ENCODE data around the gene HSPA1B.
A peak's percentile ranks its signal among the peaks of the same experiment; 100 is the strongest.
"Not testable (repeated sequence)": the region's sequence is repeated elsewhere in the genome, so short reads cannot be mapped to it uniquely, and the experiment has no call there.

HSPA1B gene

DNA sequence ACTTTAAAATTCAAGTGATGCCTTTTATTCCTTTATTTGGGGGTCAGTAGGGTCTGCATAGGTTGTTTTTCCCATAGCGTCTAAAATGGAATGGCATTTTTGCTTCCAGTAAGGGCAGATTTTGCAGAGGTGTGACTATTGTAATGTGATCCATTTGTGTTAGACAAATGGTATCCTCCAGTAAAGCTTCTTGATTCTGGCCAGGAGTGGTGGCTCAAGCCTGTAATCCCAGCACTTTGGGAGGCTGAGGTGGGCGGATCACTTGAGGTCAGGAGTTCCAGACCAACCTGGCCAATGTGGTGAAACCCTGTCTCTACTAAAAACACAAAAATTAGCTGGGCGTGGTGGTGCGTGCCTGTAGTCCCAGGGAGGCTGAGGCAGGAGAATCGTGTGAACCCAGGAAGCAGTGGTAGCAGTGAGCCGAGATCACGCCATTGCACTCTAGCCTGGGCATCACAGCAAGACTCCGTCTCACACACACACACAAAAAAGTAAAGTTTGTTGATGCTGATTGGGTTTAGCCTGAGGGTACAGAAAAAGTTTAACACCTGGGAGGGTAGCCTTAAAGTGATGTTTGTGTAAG lies 9.5 kb upstream of the HSPA1B start:
- not testable (repeated sequence) for H3K27me3 ChIP-seq (ENCODE audit: control insufficient read depth in 1 of 2, insufficient read depth in 2 of 2, low read length in 2 of 2); H3K9me3 ChIP-seq (ENCODE audit: control insufficient read depth in 2 of 2, low read length in 2 of 2); H3K36me3 ChIP-seq (ENCODE audit: control insufficient read depth in 2 of 2, insufficient read depth in 2 of 2, low read length in 2 of 2)
- Histone ChIP-seq H3K9ac (ENCODE audit: low read length in 2 of 2) (peak overlapping the region in 1 of 2 donors; percentile 36), H3K27ac (ENCODE audit: low read length) (peak overlapping the region; percentile 58), H3K4me1 (ENCODE audit: control insufficient read depth, insufficient read depth, low read length) (peaks cover 23% of the 10 kb centered on the region), H3K4me3 (ENCODE audit: low read length in 2 of 2) (peak overlapping the region; percentile 71 to 80)

DNA sequence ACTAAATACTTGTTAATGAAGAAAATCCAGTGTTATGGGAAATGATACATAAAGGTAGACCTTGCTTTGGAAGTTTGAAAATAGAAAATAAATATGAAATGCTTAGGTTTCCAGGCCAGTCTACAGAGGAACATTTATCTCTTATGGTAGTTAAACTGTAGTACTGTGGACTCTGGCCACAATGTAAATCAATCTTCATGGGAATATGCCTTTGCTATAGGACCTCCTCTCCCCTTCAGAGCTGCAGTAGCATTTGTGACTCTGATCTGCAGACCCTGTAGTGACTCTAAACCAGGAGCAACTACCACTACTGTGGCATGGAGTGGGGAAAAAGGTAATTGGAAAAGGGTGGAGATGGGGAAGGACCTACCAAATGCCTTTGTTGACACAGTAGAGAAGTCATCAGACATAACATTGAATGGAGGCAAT lies 7.7 kb upstream of the HSPA1B start:
- peaks cover 24% of the 10 kb centered on the region for H3K4me1 ChIP-seq (ENCODE audit: control insufficient read depth, insufficient read depth, low read length)

DNA sequence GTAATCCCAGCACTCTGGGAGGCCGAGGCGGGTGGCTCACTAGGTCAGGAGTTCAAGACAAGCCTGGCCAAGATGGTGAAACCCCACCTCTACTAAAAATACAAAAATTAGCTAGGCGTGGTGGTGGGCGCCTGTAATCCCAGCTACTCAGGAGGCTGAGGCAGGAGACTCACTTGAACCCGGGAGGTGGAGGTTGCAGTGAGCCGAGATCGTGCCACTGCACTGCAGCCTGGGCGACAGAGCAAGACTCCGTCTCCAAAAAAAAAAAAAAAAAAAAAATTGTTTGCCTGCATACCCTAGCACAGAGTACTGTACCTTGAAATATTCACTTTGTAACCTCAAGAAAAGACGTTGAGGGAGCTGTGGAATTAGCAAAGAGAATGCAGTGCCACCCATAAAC lies 7.1 kb upstream of the HSPA1B start:
- H3K36me3 ChIP-seq (ENCODE audit: control insufficient read depth in 2 of 2, insufficient read depth in 2 of 2, low read length in 2 of 2); H3K27me3 ChIP-seq (ENCODE audit: control insufficient read depth in 1 of 2, insufficient read depth in 2 of 2, low read length in 2 of 2); H3K27ac ChIP-seq (ENCODE audit: low read length); H3K9ac ChIP-seq (ENCODE audit: low read length in 2 of 2); H3K9me3 ChIP-seq (ENCODE audit: control insufficient read depth in 2 of 2, low read length in 2 of 2): not testable (repeated sequence)
- Histone ChIP-seq H3K4me1 (ENCODE audit: control insufficient read depth, insufficient read depth, low read length) (peaks cover 24% of the 10 kb centered on the region), H3K4me3 (ENCODE audit: low read length in 2 of 2) (peak overlapping the region in 1 of 2 donors; percentile 79)

More for the DNA sequence above, 7.7 kb upstream of the HSPA1B start:
- no peak overlapping the region for H3K27ac ChIP-seq (ENCODE audit: low read length)
- peaks cover 0 to 4% of the 10 kb centered on the region in 2 donors for H3K9me3 ChIP-seq (ENCODE audit: control insufficient read depth in 2 of 2, low read length in 2 of 2)
- no peaks in the 10 kb centered on the region for H3K27me3 ChIP-seq (ENCODE audit: control insufficient read depth in 1 of 2, insufficient read depth in 2 of 2, low read length in 2 of 2)
- H3K4me3 ChIP-seq (ENCODE audit: low read length in 2 of 2): peak overlapping the region in 1 of 2 donors; percentile 22
- no peaks in the 10 kb centered on the region for H3K36me3 ChIP-seq (ENCODE audit: control insufficient read depth in 2 of 2, insufficient read depth in 2 of 2, low read length in 2 of 2)
- no peak overlapping the region for H3K9ac ChIP-seq (ENCODE audit: low read length in 2 of 2)

DNA sequence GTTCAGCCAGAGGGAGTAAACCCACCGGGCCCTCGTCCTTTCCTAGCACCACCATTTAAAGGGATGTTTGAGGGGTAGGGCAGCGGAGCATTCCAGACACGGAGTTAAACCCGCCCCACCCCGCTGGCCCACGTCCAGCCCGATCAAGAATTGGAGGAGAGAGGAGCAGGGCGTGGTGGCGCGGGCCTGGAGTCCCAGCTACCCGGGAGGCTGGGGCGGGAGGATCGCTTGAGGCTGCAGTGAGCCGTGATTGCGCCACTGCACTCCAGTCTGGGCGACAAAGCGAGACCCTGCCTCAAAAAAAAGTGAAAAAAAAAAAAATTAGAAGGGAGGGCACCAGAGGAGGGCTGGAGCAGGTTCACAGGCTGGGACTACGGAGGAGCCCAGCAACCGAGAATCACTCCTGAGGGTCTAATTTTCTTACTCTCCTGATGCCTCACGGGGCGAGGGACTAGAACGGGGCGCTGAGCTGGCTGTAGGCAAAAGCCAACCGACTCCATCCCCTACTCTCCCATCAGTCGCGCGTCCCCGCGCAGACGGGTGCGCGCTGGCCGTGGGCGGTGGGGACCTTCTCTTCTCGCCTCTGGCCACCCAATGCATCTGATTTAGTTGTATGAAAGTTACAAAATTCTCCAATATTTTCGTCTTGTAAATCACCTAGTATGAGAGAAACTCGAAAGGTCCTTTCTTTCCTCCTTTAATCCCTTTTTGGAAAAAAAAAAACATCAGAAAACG lies 6.1 kb upstream of the HSPA1B start:
- peak overlapping the region; percentile 99 for H3K27ac ChIP-seq (ENCODE audit: low read length)
- H3K9me3 ChIP-seq (ENCODE audit: control insufficient read depth in 2 of 2, low read length in 2 of 2): peaks cover 0 to 4% of the 10 kb centered on the region in 2 donors
- H3K4me1 ChIP-seq (ENCODE audit: control insufficient read depth, insufficient read depth, low read length): peaks cover 28% of the 10 kb centered on the region
- peak overlapping the region; percentile 79 to 81 for H3K4me3 ChIP-seq (ENCODE audit: low read length in 2 of 2)
- no peaks in the 10 kb centered on the region for H3K36me3 ChIP-seq (ENCODE audit: control insufficient read depth in 2 of 2, insufficient read depth in 2 of 2, low read length in 2 of 2)
- no peaks in the 10 kb centered on the region for H3K27me3 ChIP-seq (ENCODE audit: control insufficient read depth in 1 of 2, insufficient read depth in 2 of 2, low read length in 2 of 2)
- H3K9ac ChIP-seq (ENCODE audit: low read length in 2 of 2): peak overlapping the region; percentile 87 to 88

DNA sequence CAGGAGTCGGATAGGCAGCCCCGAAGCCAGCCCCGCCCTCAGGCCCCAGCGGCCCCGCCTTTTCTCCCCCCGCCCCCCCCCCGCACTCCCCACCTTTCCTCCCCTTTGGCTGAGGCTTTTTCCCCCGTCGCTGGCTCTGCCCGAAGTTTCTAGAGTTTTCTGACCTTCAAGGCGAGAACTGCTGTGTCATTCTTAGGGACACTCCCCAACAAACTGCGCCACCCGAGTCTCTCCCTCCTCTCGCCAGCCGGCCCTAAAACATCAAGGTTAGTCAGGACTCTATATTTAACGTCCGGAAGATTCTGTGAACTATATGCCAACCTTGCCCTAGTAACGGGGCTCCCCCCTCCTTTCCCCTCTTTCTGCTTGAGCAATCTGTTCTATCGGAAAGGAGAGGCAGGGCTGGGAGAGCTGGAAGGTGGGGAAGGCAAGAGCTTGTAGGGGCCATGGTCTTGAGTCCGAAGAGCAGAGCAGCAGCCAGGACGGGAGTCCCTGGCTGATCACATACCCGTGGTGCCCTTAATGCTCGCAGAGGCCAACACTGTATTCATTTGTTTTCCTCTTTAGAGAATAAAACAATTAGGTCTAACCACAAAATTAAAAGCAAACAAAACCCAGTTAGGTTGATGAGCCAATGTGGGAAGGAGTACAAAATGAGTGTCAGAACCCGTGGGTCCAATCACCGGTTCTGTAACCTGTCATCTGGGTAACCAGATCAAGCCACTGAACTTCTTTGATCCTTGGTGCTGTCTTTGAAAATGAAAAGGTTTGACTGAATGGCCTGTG lies 5.3 kb upstream of the HSPA1B start:
- H3K4me1 ChIP-seq (ENCODE audit: control insufficient read depth, insufficient read depth, low read length): peaks cover 31% of the 10 kb centered on the region
- H3K9me3 ChIP-seq (ENCODE audit: control insufficient read depth in 2 of 2, low read length in 2 of 2): peaks cover 0 to 4% of the 10 kb centered on the region in 2 donors
- peak overlapping the region; percentile 99 for H3K27ac ChIP-seq (ENCODE audit: low read length)
- H3K27me3 ChIP-seq (ENCODE audit: control insufficient read depth in 1 of 2, insufficient read depth in 2 of 2, low read length in 2 of 2): no peaks in the 10 kb centered on the region
- peak overlapping the region; percentile 88 to 97 for H3K9ac ChIP-seq (ENCODE audit: low read length in 2 of 2)
- peak overlapping the region; percentile 81 to 83 for H3K4me3 ChIP-seq (ENCODE audit: low read length in 2 of 2)
- no peaks in the 10 kb centered on the region for H3K36me3 ChIP-seq (ENCODE audit: control insufficient read depth in 2 of 2, insufficient read depth in 2 of 2, low read length in 2 of 2)

DNA sequence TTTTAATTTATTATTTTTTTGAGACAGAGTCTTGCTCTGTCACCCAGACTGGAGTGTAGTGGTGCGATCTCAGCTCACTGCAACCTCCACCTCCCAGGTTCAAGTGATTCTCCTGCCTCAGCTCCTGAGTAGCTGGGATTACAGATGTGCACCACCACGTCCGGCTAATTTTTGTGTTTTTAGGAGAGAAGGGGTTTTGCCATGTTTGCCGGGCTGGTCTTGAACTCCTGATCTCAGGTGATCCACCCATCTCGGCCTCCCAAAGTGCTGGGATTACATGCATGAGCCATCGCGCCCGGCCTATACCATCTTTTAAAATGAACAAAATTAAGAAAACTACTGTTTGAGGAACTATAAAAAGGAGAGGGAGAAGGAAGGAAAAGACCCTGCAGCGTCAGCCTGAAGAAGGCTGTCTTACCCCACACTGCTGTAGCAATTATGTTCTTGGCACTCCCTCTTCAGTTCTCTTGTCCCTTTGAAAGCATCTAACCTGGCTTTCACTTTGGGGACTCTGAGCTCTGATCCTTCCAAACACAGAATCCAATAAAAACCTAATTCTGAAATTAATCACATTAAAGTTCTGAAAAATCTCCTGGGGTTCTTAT lies 3.8 kb upstream of the HSPA1B start:
- not testable (repeated sequence) for H3K9ac ChIP-seq (ENCODE audit: low read length in 2 of 2); H3K27me3 ChIP-seq (ENCODE audit: control insufficient read depth in 1 of 2, insufficient read depth in 2 of 2, low read length in 2 of 2); H3K36me3 ChIP-seq (ENCODE audit: control insufficient read depth in 2 of 2, insufficient read depth in 2 of 2, low read length in 2 of 2); H3K4me3 ChIP-seq (ENCODE audit: low read length in 2 of 2); H3K9me3 ChIP-seq (ENCODE audit: control insufficient read depth in 2 of 2, low read length in 2 of 2)
- peak overlapping the region; percentile 99 for H3K27ac ChIP-seq (ENCODE audit: low read length)
- H3K4me1 ChIP-seq (ENCODE audit: control insufficient read depth, insufficient read depth, low read length): peaks cover 29% of the 10 kb centered on the region

DNA sequence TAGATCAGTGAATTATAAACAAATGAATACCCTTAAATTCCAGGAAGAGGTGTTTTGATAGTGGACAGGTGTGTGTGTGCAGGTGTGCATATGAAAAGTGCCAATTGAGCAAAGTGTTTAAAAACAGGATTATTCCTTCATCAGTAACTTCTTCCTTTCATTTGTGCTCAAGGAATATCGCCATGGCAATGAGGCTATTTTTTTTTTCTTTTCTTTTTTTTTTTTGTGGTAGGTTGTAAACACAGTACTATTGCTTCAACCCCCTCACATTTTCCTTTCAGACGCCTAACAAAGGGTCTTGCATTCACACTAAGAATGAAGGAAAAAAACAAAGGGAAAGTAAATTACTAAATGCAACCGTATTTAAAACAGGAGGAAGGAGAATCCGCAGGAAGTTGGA lies 2.0 kb upstream of the HSPA1B start:
- H3K9ac ChIP-seq (ENCODE audit: low read length in 2 of 2): no peak overlapping the region
- H3K4me1 ChIP-seq (ENCODE audit: control insufficient read depth, insufficient read depth, low read length): peaks cover 29% of the 10 kb centered on the region
- H3K36me3 ChIP-seq (ENCODE audit: control insufficient read depth in 2 of 2, insufficient read depth in 2 of 2, low read length in 2 of 2): no peaks in the 10 kb centered on the region
- H3K4me3 ChIP-seq (ENCODE audit: low read length in 2 of 2): no peak overlapping the region
- H3K27ac ChIP-seq (ENCODE audit: low read length): peak overlapping the region; percentile 97
- H3K27me3 ChIP-seq (ENCODE audit: control insufficient read depth in 1 of 2, insufficient read depth in 2 of 2, low read length in 2 of 2): no peaks in the 10 kb centered on the region
- H3K9me3 ChIP-seq (ENCODE audit: control insufficient read depth in 2 of 2, low read length in 2 of 2): no peaks in the 10 kb centered on the region

DNA sequence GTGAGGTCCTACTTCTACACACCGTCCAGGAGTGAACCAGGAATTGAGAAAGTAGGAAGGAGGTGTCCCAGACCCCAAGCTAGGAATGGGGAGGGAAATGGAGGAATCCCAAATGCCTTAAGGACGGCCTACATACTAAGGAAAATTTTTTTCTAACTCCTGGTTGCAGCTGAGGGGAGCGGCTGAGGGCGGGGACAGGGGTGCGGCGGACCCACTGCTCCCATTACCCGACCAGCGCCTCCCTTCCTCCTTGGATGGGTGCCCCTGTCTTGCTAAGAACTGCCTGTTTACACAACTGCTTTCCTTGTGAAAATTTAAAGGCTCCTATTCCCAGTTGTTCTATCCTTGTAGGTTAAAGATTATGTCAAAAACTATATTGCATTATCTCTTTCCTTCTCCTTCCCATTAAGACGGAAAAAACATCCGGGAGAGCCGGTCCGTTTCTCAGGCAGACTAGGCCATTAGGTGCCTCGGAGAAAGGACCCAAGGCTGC lies 699 bp upstream of the HSPA1B start:
- no peaks in the 10 kb centered on the region for H3K27me3 ChIP-seq (ENCODE audit: control insufficient read depth in 1 of 2, insufficient read depth in 2 of 2, low read length in 2 of 2)
- peaks cover 32% of the 10 kb centered on the region for H3K4me1 ChIP-seq (ENCODE audit: control insufficient read depth, insufficient read depth, low read length)
- peak overlapping the region; percentile 97 for H3K27ac ChIP-seq (ENCODE audit: low read length)
- no peaks in the 10 kb centered on the region for H3K9me3 ChIP-seq (ENCODE audit: control insufficient read depth in 2 of 2, low read length in 2 of 2)
- H3K36me3 ChIP-seq (ENCODE audit: control insufficient read depth in 2 of 2, insufficient read depth in 2 of 2, low read length in 2 of 2): no peaks in the 10 kb centered on the region
- peak overlapping the region; percentile 58 to 83 for H3K4me3 ChIP-seq (ENCODE audit: low read length in 2 of 2)
- H3K9ac ChIP-seq (ENCODE audit: low read length in 2 of 2): peak overlapping the region; percentile 81 to 90

DNA sequence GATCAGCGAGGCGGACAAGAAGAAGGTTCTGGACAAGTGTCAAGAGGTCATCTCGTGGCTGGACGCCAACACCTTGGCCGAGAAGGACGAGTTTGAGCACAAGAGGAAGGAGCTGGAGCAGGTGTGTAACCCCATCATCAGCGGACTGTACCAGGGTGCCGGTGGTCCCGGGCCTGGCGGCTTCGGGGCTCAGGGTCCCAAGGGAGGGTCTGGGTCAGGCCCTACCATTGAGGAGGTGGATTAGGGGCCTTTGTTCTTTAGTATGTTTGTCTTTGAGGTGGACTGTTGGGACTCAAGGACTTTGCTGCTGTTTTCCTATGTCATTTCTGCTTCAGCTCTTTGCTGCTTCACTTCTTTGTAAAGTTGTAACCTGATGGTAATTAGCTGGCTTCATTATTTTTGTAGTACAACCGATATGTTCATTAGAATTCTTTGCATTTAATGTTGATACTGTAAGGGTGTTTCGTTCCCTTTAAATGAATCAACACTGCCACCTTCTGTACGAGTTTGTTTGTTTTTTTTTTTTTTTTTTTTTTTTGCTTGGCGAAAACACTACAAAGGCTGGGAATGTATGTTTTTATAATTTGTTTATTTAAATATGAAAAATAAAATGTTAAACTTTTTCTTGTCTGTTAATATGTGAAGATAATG lies 2.2 kb downstream of the HSPA1B start:
- no peaks in the 10 kb centered on the region for H3K9me3 ChIP-seq (ENCODE audit: control insufficient read depth in 2 of 2, low read length in 2 of 2)
- no peaks in the 10 kb centered on the region for H3K27me3 ChIP-seq (ENCODE audit: control insufficient read depth in 1 of 2, insufficient read depth in 2 of 2, low read length in 2 of 2)
- H3K4me3 ChIP-seq (ENCODE audit: low read length in 2 of 2): peak overlapping the region; percentile 80 to 95
- peak overlapping the region; percentile 74 to 85 for H3K9ac ChIP-seq (ENCODE audit: low read length in 2 of 2)
- H3K27ac ChIP-seq (ENCODE audit: low read length): peak overlapping the region; percentile 46
- H3K4me1 ChIP-seq (ENCODE audit: control insufficient read depth, insufficient read depth, low read length): peaks cover 21% of the 10 kb centered on the region
- H3K36me3 ChIP-seq (ENCODE audit: control insufficient read depth in 2 of 2, insufficient read depth in 2 of 2, low read length in 2 of 2): no peaks in the 10 kb centered on the region

DNA sequence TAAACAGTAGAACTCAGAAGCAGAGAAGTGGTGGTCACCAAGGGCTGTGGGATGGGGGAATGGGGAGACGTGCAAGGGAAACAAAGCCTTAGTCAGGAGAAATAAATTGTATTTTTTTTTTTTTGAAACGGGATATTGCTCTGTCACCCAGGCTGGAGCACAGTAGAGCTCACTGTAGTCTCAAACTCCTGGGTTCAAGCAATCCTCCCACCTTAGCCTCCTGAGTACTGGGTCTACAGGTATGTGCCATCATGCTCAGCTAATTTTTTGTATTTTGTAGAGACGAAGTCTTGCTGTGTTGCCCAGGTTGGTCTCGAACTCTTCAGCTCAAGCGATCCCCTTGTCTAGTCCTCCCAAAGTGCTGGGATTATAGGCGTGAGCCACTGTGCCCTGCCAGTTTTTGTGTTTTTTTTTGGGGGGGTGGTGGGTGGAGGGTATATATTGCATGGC lies 3.4 kb downstream of the HSPA1B start:
- Histone ChIP-seq H3K4me1 (ENCODE audit: control insufficient read depth, insufficient read depth, low read length) (peaks cover 26% of the 10 kb centered on the region), H3K9me3 (ENCODE audit: control insufficient read depth in 2 of 2, low read length in 2 of 2) (no peaks in the 10 kb centered on the region), H3K9ac (ENCODE audit: low read length in 2 of 2) (peak overlapping the region; percentile 62 to 84), H3K36me3 (ENCODE audit: control insufficient read depth in 2 of 2, insufficient read depth in 2 of 2, low read length in 2 of 2) (no peaks in the 10 kb centered on the region), H3K27ac (ENCODE audit: low read length) (peak overlapping the region; percentile 37), H3K27me3 (ENCODE audit: control insufficient read depth in 1 of 2, insufficient read depth in 2 of 2, low read length in 2 of 2) (no peaks in the 10 kb centered on the region), H3K4me3 (ENCODE audit: low read length in 2 of 2) (peak overlapping the region; percentile 80 to 95)

Measured in stomach smooth muscle (tissue), 2 donors.